ENCODE measurements around the gene PC.

PC gene

DNA sequence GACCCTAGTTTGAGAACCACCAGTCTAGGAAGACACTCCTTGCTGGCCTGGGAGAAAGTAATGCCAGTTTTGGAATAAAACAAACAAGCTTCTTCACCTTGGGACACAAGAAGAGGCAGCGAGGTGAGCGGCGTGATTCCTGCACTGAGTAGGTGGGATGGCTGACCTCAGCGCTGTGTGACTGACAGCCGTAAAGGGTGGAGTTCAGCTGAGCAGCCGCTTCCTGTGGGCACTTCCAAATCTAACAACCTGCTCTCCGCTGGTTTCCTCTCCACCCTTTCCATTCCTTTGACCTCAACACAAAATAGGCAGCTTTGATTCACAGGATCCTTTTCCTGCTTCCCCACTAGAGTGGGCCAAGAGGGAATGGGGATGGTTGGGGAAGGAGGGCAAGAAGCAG, 45.8 kb downstream of the PC start:
- Mint-ChIP-seq H3K27ac (peak overlapping the region in 1 of 2 donors; percentile 59), H3K4me1 (no peaks in the 10 kb centered on the region), H3K9me3 (no peaks in the 10 kb centered on the region), H3K27me3 (no peaks in the 10 kb centered on the region), H3K4me3 (no peak overlapping the region)
- DNase-seq: no peak
- ATAC-seq: no peak

GRCh38 chr11:66910669-66911068, 47.5 kb downstream of the PC start:
- Mint-ChIP-seq H3K4me3 (no peak overlapping the region), H3K9me3 (no peaks in the 10 kb centered on the region), H3K27ac (no peak overlapping the region), H3K27me3 (no peaks in the 10 kb centered on the region), H3K4me1 (no peaks in the 10 kb centered on the region)
- ATAC-seq: no peak
- no peak for DNase-seq

GRCh38 chr11:66910016-66910415, 48.2 kb downstream of the PC start:
- no peaks in the 10 kb centered on the region for H3K27me3 Mint-ChIP-seq
- no peak overlapping the region for H3K27ac Mint-ChIP-seq
- no peaks in the 10 kb centered on the region for H3K4me1 Mint-ChIP-seq
- DNase-seq (no peak), ATAC-seq (no peak)
- H3K9me3 Mint-ChIP-seq: no peaks in the 10 kb centered on the region
- no peak overlapping the region for H3K4me3 Mint-ChIP-seq

DNA sequence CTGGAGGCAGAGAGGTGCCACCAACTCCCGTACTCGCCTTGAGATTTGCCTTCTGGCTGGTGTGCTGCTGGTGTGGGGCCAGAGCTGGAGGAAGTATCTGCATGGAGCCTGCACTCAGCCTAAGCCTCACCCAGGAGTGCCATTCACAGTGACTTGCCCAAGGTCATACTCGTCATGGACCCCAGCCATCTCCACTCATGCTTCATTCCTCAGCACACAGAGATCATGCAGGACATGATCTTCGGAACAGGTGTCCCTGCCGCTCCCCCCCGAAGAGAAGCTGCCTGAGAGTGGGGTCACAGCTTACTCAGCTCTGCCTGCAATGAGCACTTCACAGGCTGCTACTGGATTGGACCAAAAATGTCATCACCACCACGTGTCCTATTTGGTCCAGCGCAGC, 49.0 kb downstream of the PC start:
- H3K27me3 Mint-ChIP-seq: no peaks in the 10 kb centered on the region
- H3K9me3 Mint-ChIP-seq: no peaks in the 10 kb centered on the region
- DNase-seq (no peak), ATAC-seq (no peak)
- no peaks in the 10 kb centered on the region for H3K4me1 Mint-ChIP-seq
- no peak overlapping the region for H3K27ac Mint-ChIP-seq
- H3K4me3 Mint-ChIP-seq: no peak overlapping the region

DNA sequence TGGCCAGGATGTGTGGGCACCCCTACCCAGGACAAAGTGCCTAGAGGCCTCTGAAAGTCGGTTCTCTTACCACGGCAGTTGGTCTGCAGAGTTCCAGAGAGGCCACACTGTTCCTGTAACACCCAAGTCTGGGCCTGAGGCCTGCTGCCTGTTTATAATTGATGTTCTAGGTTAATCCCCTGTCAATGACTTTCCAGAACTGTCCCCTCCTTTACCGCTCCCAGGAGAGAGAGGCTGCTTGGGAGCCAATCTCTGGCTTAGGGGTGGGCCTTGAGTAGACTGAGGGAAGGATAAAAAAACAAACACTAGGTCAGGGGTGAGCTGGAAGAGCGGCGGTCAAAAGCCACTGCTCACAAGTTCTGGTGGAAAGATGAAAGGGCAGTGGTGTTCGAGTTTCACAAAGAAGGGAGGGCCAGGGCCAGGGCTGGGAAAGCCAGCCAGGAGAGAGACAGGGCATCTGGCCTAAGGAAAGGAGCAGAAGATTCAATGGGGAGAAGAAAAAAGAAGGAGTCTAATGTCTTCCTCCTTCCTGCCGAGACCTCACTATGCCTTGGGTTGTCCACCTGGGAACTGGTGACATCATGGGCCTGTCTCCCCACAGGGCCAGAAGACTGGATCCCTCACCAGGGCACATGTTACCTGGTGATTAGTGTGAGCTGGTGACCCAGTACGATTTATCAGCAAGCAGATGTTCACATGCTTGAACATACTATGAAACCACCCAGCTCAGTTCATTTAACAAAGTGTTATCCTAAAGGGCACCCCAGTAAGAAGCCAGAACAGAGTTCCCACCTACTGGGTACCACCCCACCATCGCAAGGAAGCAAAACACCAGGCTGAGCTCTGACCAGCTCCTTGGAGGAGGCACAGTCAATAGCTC, 50.2 kb downstream of the PC start:
- H3K9me3 Mint-ChIP-seq: no peaks in the 10 kb centered on the region
- H3K4me1 Mint-ChIP-seq: no peaks in the 10 kb centered on the region
- peak overlapping the region in 1 of 2 donors; percentile 83 for H3K27ac Mint-ChIP-seq
- H3K4me3 Mint-ChIP-seq: no peak overlapping the region
- no peak for ATAC-seq
- H3K27me3 Mint-ChIP-seq: no peaks in the 10 kb centered on the region
- DNase-seq: no peak

GRCh38 chr11:66906061-66906733, 52.0 kb downstream of the PC start:
- H3K27ac Mint-ChIP-seq: no peak overlapping the region
- no peaks in the 10 kb centered on the region for H3K27me3 Mint-ChIP-seq
- H3K4me1 Mint-ChIP-seq: no peaks in the 10 kb centered on the region
- DNase-seq: no peak
- H3K4me3 Mint-ChIP-seq: no peak overlapping the region
- no peak for ATAC-seq
- no peaks in the 10 kb centered on the region for H3K9me3 Mint-ChIP-seq

GRCh38 chr11:66905631-66906030, 52.6 kb downstream of the PC start:
- H3K4me1 Mint-ChIP-seq: no peaks in the 10 kb centered on the region
- no peak overlapping the region for H3K27ac Mint-ChIP-seq
- no peaks in the 10 kb centered on the region for H3K9me3 Mint-ChIP-seq
- DNase-seq (no peak), ATAC-seq (no peak)
- H3K27me3 Mint-ChIP-seq: no peaks in the 10 kb centered on the region
- no peak overlapping the region for H3K4me3 Mint-ChIP-seq

- no peaks in the 10 kb centered on the region for H3K9me3 Mint-ChIP-seq
- no peaks in the 10 kb centered on the region for H3K27me3 Mint-ChIP-seq
- DNase-seq: no peak
Measured at GRCh38 chr11:66904981-66905521, 53.1 kb downstream of the PC start.

DNA sequence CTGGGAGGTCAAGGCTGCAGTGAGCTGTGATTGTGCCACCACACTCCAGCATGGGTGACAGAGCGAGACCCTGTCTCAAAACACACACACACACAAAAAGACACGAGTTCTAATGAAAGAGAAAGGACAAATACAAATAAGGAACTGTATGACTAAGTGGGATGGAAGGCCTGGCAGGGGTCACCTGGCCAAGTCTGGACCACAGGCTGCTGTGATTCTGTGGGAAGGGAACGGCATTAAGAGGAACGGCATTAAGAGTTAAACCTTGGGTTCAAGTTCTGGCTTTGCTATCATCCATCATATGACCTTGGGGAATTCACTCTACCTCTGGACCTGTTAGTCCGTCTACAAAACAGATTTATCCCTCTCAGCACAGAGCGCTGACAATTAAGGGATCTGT, 53.6 kb downstream of the PC start:
- Mint-ChIP-seq H3K27ac (peak overlapping the region in 1 of 2 donors; percentile 49), H3K9me3 (no peaks in the 10 kb centered on the region), H3K4me1 (no peaks in the 10 kb centered on the region), H3K4me3 (no peak overlapping the region), H3K27me3 (no peaks in the 10 kb centered on the region)
- DNase-seq: no peak
- no peak for ATAC-seq

More at GRCh38 chr11:66904981-66905521, 53.1 kb downstream of the PC start:
- ATAC-seq: no peak
- H3K4me1 Mint-ChIP-seq: no peaks in the 10 kb centered on the region
- H3K27ac Mint-ChIP-seq: no peak overlapping the region
- H3K4me3 Mint-ChIP-seq: no peak overlapping the region

- DNase-seq (no peak), ATAC-seq (no peak)
- Mint-ChIP-seq H3K9me3 (no peaks in the 10 kb centered on the region), H3K4me3 (no peak overlapping the region), H3K27ac (no peak overlapping the region), H3K27me3 (no peaks in the 10 kb centered on the region), H3K4me1 (no peaks in the 10 kb centered on the region)
Measured at GRCh38 chr11:66904055-66904454, 54.1 kb downstream of the PC start.

DNA sequence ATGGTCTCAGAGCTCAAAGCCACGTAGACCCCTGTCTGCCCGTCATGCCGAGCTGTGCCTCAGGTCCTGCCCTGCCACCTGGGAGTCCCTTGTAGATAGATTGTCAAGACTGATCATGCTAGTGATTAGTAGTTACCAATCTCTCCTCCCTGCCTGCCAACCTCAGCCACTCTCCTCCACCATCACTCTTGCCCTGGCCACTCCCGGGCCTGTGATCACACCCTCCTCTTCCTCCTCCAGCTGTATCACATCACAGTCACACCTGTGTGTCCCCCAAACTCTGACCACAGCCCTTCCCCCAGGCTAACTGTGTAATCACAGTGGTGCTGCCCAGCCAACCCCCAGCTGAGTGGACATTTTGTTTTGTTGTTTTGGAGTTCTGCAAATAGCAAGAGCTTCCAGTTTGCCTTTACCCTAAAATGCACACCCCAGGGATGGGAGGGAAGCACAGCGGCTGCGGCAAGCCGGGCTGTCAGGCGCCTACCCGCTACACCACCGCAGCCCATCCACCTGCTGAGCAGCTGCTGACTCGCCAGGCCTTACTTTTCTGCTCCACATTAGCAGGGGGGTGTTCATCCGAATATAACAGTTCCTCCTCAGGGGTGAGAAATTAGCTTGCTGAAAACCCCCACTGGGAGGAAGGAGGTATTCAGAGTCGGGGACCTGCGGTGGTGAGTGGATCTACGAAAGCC, 55.6 kb downstream of the PC start:
- Mint-ChIP-seq H3K27ac (no peak overlapping the region), H3K9me3 (no peaks in the 10 kb centered on the region), H3K4me3 (no peak overlapping the region), H3K27me3 (no peaks in the 10 kb centered on the region), H3K4me1 (no peaks in the 10 kb centered on the region)
- no peak for DNase-seq
- no peak for ATAC-seq

- no peak for DNase-seq
- ATAC-seq: no peak
- Mint-ChIP-seq H3K4me1 (no peaks in the 10 kb centered on the region), H3K27ac (peak overlapping the region in 1 of 2 donors; percentile 10), H3K9me3 (no peaks in the 10 kb centered on the region), H3K27me3 (no peaks in the 10 kb centered on the region), H3K4me3 (no peak overlapping the region)
Measured at GRCh38 chr11:66901964-66902390, 56.2 kb downstream of the PC start.

DNA sequence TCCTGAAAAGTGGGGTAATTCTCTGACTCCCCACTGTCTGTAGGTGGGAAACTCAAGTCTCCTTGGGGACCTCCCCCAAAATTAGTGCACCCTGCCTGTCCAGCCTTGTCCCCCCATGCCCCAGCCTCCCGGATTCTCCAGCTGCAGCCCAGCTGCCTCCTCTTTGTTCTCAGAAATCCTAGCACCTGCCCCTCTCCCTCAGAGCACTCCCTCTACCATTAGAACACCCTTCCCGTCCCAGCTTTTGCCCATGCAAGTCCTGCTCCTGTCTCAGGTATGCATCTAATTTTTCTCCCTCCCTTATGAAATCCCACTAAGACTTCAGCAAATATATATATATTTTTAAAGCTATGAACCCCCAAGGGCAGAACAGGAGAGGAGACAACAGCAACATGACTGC, 64.0 kb downstream of the PC start:
- no peak overlapping the region for H3K27ac Mint-ChIP-seq
- ATAC-seq: no peak
- H3K4me1 Mint-ChIP-seq: peaks cover 9% of the 10 kb centered on the region
- H3K4me3 Mint-ChIP-seq: no peak overlapping the region
- H3K9me3 Mint-ChIP-seq: no peaks in the 10 kb centered on the region
- DNase-seq: no peak
- no peaks in the 10 kb centered on the region for H3K27me3 Mint-ChIP-seq

DNA sequence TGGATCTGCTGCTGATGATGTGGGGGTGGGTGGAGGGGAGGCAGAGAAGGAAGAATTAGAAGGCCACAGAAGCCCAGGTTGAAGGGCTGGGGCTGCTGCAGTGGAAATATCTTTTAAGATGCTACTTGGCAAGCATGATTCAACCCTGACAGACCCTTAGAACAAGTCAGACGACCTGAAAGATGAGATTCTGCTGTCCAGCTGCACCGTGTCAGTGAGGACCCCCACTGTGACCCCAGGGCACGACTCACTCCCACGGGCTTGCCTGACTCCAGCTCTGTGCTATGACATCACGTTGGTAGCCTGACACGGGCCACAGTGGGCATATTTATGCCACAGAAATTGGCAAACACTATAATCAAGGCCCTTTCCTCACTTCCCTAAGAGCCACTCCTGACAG, 65.3 kb downstream of the PC start:
- ATAC-seq: no peak
- no peak overlapping the region for H3K4me3 Mint-ChIP-seq
- no peaks in the 10 kb centered on the region for H3K9me3 Mint-ChIP-seq
- DNase-seq: no peak
- H3K27ac Mint-ChIP-seq: peak overlapping the region in 1 of 2 donors; percentile 23
- H3K27me3 Mint-ChIP-seq: no peaks in the 10 kb centered on the region
- peaks cover 9% of the 10 kb centered on the region for H3K4me1 Mint-ChIP-seq

DNA sequence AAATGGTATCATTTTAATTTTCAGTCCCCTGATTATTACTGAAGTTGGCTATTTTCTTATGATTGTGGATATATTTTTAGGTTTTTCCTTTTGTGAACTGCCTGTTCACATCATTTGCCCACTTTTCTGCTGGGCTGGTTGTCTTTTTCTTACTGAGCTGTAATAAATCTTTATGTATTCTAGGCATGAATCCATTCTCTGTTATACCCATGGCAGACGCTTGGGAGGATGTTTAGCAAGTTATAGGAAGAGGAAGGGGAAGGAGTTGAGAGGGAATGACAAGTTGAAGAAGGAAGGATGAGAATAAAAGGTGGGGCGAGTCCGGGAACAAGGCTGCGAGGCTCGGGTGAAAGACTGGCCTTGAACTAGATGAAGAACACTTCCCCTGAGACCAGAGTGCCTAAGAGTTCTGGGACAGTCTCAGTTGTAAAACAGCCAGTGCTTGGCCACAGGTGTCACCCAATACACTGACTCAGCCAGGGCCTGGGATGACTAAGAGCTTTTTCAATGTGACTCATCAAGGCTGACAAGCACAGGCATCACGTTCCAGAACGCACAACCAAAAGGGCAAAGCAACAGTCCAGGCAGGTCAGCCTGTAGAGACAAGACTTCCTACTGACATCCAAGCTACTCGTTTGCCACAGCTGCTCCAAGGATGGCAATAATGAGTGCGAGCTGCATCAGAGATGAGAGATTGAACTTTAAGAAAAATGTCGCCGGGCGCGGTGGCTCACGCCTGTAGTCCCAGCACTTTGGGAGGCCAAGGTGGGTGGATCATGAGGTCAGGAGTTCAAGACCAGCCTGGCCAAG, 66.1 kb downstream of the PC start:
- H3K4me3 Mint-ChIP-seq: no peak overlapping the region
- peaks cover 9% of the 10 kb centered on the region for H3K4me1 Mint-ChIP-seq
- H3K27ac Mint-ChIP-seq: peak overlapping the region; percentile 8 to 69
- no peaks in the 10 kb centered on the region for H3K27me3 Mint-ChIP-seq
- H3K9me3 Mint-ChIP-seq: no peaks in the 10 kb centered on the region
- DNase-seq: peak in 1 of 2 donors; percentile 59
- peak; percentile 98 for ATAC-seq
